Keratinocyte (primary cell): Measurements from ENCODE around the gene TRIM67. TPM values are rescaled to one million over a fixed set of nuclear protein-coding genes. Genes with fewer than 3 reads are reported as not detected.
"Not testable (repeated sequence)": the region's sequence is repeated elsewhere in the genome, so short reads cannot be mapped to it uniquely, and the experiment has no call there.

Experiments
- DNase-seq: peaks from one replicate; pipeline ENCODE4 v3.0.0-alpha.2; 2011; ENCODE audit warnings: low read depth, missing footprints, low spot score
- FAIRE-seq: peaks from 2 replicates; lab custom pipeline; 2011; peaks lifted over from hg19 to GRCh38; lab: Jason Lieb, UNC
- H2AFZ ChIP-seq: 2 replicates; pipeline ENCODE4 v1.6.0; 2012; ENCODE audit warnings: low read length, control low read depth, inconsistent platforms; ENCODE audit not compliant: control insufficient read depth
- H3K27ac ChIP-seq: 2 replicates; pipeline ENCODE4 v1.5.1; 2011; ENCODE audit warnings: low read length; ENCODE audit not compliant: control insufficient read depth, insufficient read depth
- H3K27me3 ChIP-seq: 3 replicates; pipeline ENCODE4 v1.6.0; 2011; ENCODE audit warnings: low read length; ENCODE audit not compliant: control insufficient read depth, insufficient read depth; ENCODE audit errors: extremely low read depth
- H3K36me3 ChIP-seq, 2 experiments: 2 replicates in 1 of 2; 3 replicates in 1 of 2; pipeline ENCODE4 v1.5.1; 2011; ENCODE audit warnings: low read length in 2 of 2, mild to moderate bottlenecking in 1 of 2; ENCODE audit not compliant: control insufficient read depth in 2 of 2, insufficient read depth in 2 of 2; ENCODE audit errors: extremely low read depth in 1 of 2
- H3K4me1 ChIP-seq: 3 replicates; pipeline ENCODE4 v1.5.1; 2011; ENCODE audit warnings: low read length; ENCODE audit not compliant: control insufficient read depth, insufficient read depth; ENCODE audit errors: extremely low read depth
- H3K4me2 ChIP-seq: 3 replicates; pipeline ENCODE4 v1.6.0; 2011; ENCODE audit warnings: low read depth, low read length; ENCODE audit not compliant: control insufficient read depth, insufficient read depth; ENCODE audit errors: extremely low read depth
- H3K4me3 ChIP-seq, 3 experiments: fragments of 200-600 bp in 1 of 3; sonication (generic) in 1 of 3; 2 replicates in 2 of 3; 3 replicates in 1 of 3; pipeline ENCODE4 v1.5.1; 2011 to 2016; ENCODE audit warnings: low read length in 3 of 3, mild to moderate bottlenecking in 3 of 3, control low read depth in 2 of 3, inconsistent platforms in 1 of 3, low read depth in 1 of 3, mixed read lengths in 1 of 3, mixed run types in 1 of 3, moderate library complexity in 1 of 3; ENCODE audit not compliant: control insufficient read depth in 2 of 3, insufficient read depth in 2 of 3; ENCODE audit errors: extremely low read depth in 1 of 3
- H3K79me2 ChIP-seq: 2 replicates; pipeline ENCODE4 v1.6.0; 2012; ENCODE audit warnings: low read length; ENCODE audit not compliant: control insufficient read depth, insufficient read depth
- H3K9ac ChIP-seq: 3 replicates; pipeline ENCODE4 v1.6.0; 2011; ENCODE audit warnings: low read length; ENCODE audit not compliant: control insufficient read depth, insufficient read depth; ENCODE audit errors: extremely low read depth
- H3K9me1 ChIP-seq: 3 replicates; pipeline ENCODE4 v1.6.0; 2011; ENCODE audit warnings: low read length; ENCODE audit not compliant: control insufficient read depth, insufficient read depth; ENCODE audit errors: extremely low read depth
- H3K9me3 ChIP-seq: 2 replicates; pipeline ENCODE4 v1.5.1; 2012; ENCODE audit warnings: low read depth, low read length; ENCODE audit not compliant: control insufficient read depth
- H4K20me1 ChIP-seq: 3 replicates; pipeline ENCODE4 v1.6.0; 2011; ENCODE audit warnings: low read length; ENCODE audit not compliant: control insufficient read depth, insufficient read depth; ENCODE audit errors: extremely low read depth
- EZH2 ChIP-seq: IDR thresholded peaks from one replicate; pipeline ENCODE4 v1.6.1; 2012; ENCODE audit warnings: inconsistent platforms, mild to moderate bottlenecking, low read length, moderate library complexity
- dilution Hi-C: fragments of 300-500 bp; cut with MboI; formaldehyde crosslinking; loops from one replicate; pipeline ENCODE4 v1.7.0; 2020; ENCODE audit warnings: low sequenced_read_pairs; ENCODE audit not compliant: extremely low pct_ligation_motif_present
- polyA plus RNA-seq, 5 experiments: library from polyadenylated mRNA; depleted of rRNA in 3 of 5; stranded (reverse) in 3 of 5; stranded (forward) in 1 of 5; unstranded in 1 of 5; fragments of >200 nt; gene quantifications; 1 replicate in 1 of 5; 2 replicates in 3 of 5; 3 replicates in 1 of 5; pipeline versions ENCODE4 v1.2.1 to v1.2.3, GENCODE V29; 2011 to 2012; ENCODE audit warnings: missing spikeins in 2 of 5, low read depth in 1 of 5, low replicate concordance in 1 of 5
- TF ChIP-seq, protein P1 (sequence below), 3 experiments: IDR thresholded peaks in 1 of 3; conservative IDR thresholded peaks in 1 of 3; optimal IDR thresholded peaks in 1 of 3; 2 replicates in 2 of 3; 3 replicates in 1 of 3; pipeline versions ENCODE3 to v1.5.1; 2011; ENCODE audit warnings: low read length in 3 of 3, mild to moderate bottlenecking in 3 of 3, moderate library complexity in 2 of 3, control low read depth in 1 of 3, inconsistent platforms in 1 of 3; ENCODE audit not compliant: insufficient read depth in 2 of 3; ENCODE audit errors: extremely low read depth in 1 of 3

The TRIM67 gene
- polyA plus RNA-seq, 1 donor (not counting 4 experiments of a cell fraction or from before 2014, with no cell fraction given) = not detected

DNA sequence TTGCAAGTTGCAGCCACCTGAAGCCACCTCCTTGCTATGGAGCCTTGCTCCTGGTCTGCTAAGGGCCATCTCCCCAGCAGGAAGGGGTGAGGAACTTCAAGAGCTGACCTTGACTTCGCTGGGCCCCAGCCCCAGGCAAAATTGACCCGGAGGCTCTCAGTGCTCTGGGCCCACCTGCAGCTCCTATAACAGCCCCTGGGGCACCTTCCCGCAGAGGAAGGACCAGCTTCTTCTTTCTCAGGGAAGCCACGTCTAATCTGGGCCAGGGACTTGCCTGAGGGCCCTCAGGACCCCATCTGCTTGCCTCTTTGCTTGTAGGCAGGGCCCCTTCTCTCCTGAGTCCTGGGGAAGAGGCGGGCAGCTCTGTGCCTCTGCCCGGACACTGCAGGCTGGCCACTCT lies 48.3 kb downstream of the TRIM67 start:
- Histone ChIP-seq H3K27ac (no peak overlapping the region), H2AFZ (no peak overlapping the region), H3K4me2 (no peak overlapping the region), H3K4me3 (no peak overlapping the region), H4K20me1 (no peaks in the 10 kb centered on the region), H3K9me3 (no peaks in the 10 kb centered on the region), H3K4me1 (peaks cover 4% of the 10 kb centered on the region), H3K9me1 (no peaks in the 10 kb centered on the region), H3K79me2 (no peaks in the 10 kb centered on the region), H3K36me3 (no peaks in the 10 kb centered on the region), H3K9ac (no peak overlapping the region), H3K27me3 (no peaks in the 10 kb centered on the region)
- no peak for TF ChIP-seq EZH2
- TF ChIP-seq, protein P1, sequence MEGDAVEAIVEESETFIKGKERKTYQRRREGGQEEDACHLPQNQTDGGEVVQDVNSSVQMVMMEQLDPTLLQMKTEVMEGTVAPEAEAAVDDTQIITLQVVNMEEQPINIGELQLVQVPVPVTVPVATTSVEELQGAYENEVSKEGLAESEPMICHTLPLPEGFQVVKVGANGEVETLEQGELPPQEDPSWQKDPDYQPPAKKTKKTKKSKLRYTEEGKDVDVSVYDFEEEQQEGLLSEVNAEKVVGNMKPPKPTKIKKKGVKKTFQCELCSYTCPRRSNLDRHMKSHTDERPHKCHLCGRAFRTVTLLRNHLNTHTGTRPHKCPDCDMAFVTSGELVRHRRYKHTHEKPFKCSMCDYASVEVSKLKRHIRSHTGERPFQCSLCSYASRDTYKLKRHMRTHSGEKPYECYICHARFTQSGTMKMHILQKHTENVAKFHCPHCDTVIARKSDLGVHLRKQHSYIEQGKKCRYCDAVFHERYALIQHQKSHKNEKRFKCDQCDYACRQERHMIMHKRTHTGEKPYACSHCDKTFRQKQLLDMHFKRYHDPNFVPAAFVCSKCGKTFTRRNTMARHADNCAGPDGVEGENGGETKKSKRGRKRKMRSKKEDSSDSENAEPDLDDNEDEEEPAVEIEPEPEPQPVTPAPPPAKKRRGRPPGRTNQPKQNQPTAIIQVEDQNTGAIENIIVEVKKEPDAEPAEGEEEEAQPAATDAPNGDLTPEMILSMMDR (optimal IDR thresholded peaks at IDR 0.05 in 1 of 3, IDR thresholded peaks at IDR 0.05 in 1 of 3, conservative IDR thresholded peaks at IDR 0.05 in 1 of 3; ENCODE audit: extremely low read depth in 1 of 3, insufficient read depth in 2 of 3, low read length in 3 of 3) = no peak
- FAIRE-seq (no peak), DNase-seq (no peak)
- dilution Hi-C loops = no loop called here

GRCh38 chr1:231211005-231211857 lies 49.4 kb downstream of the TRIM67 start:
- H3K4me2 ChIP-seq = peak overlapping the region; percentile 83
- peak overlapping the region; percentile 6 to 70 (median 64) for H3K4me3 ChIP-seq
- H3K9me3 ChIP-seq = no peaks in the 10 kb centered on the region
- H3K79me2 ChIP-seq = no peaks in the 10 kb centered on the region
- peaks cover 5% of the 10 kb centered on the region for H3K4me1 ChIP-seq
- no peaks in the 10 kb centered on the region for H3K27me3 ChIP-seq
- dilution Hi-C loops = no loop called here
- DNase-seq = peak; percentile 41
- no peaks in the 10 kb centered on the region for H3K9me1 ChIP-seq
- TF ChIP-seq, protein P1 (optimal IDR thresholded peaks at IDR 0.05 in 1 of 3, IDR thresholded peaks at IDR 0.05 in 1 of 3, conservative IDR thresholded peaks at IDR 0.05 in 1 of 3; ENCODE audit: extremely low read depth in 1 of 3, insufficient read depth in 2 of 3, low read length in 3 of 3) = peak; percentile 86 to 97 (median 97)
- no peak for TF ChIP-seq EZH2
- peak overlapping the region; percentile 86 for H2AFZ ChIP-seq
- H3K9ac ChIP-seq = no peak overlapping the region
- no peaks in the 10 kb centered on the region for H3K36me3 ChIP-seq
- no peak overlapping the region for H3K27ac ChIP-seq
- H4K20me1 ChIP-seq = no peaks in the 10 kb centered on the region
- no peak for FAIRE-seq

DNA sequence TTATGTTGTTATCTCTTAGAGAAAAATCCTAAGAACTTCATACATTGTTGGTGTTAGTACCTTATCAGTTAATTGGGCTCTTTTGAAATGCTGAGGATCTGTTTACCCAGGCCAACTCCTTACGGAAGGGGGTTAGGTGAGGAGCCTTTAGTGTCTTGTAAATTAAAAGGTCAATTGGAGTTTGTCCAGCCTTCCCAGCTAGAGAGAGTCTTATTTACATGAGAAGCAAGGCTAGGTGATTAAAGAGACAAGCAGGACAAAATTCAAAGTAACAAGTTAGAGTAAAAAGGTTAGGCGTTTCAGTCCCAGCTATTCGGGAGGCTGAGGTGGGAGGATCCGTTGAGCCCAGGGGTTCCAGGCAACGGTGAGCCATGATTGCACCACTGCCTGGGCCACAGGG lies 50.4 kb downstream of the TRIM67 start:
- dilution Hi-C loops, H2AFZ ChIP-seq, H3K4me3 ChIP-seq, FAIRE-seq, H3K79me2 ChIP-seq, H3K27ac ChIP-seq, H3K4me2 ChIP-seq, H3K27me3 ChIP-seq, H3K9me3 ChIP-seq, DNase-seq, H3K9ac ChIP-seq, H3K36me3 ChIP-seq, H3K9me1 ChIP-seq, H4K20me1 ChIP-seq: not testable (repeated sequence)
- peaks cover 13% of the 10 kb centered on the region for H3K4me1 ChIP-seq
